ENCODE measurements around the gene IMMP2L.
"Not testable (repeated sequence)": the region's sequence is repeated elsewhere in the genome, so short reads cannot be mapped to it uniquely, and the experiment has no call there.

The IMMP2L gene

DNA sequence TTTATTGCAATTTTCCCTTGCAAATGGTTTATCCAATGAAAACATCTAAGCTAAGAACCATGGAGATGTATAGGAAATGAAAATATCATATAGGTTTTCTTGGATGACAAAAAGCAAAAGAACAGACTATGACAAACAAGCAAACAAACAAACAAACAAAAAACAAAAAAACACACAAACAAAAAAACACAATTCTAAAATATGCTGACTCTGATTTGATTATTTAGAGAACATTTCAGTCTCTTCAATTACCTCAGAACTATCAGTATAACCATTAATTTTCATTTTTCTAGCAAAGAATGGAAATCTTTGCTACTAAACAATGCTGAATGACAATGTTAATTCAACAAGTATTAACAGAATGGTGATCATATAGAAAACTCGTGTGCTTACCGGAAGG is 840.9 kb downstream of the IMMP2L start:
- no peak for DNase-seq (ENCODE audit: low read depth)

DNA sequence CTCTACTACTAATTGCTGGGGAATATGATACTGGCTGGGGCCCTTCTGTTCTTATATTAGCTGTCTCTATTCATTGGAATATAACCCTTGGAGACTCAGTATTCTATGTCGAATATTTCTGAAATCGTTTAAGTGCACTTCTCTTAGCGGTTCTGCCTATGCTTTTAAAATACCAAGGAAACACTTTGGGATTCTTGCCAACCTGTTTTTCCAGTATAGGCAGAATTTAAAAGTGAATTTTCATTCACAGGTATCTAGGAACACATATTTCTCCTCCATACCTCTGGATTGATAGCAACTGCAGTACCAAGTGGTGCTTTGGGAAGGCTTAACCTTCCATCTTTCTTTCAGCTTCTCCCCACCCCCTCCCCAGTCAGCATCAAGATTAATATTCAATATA is 841.7 kb downstream of the IMMP2L start:
- DNase-seq (ENCODE audit: low read depth), result no peak

DNA sequence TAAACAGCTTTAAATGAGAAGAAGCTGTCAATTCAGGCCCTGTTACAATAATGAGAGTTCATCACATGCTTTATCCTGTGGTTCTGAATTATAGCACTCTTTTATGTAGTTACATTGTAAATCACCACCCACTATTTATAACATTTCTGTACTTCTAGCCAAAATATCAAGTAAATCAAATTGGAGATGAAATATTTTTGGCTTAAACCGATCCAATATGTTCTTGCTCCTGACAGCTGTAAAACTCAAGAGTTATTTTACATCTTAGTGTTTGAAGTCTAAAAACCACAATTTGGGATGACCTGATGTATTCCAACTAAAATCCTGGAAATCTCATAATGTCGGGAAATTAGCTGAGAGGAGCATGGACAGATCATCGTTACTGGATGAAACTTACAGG is 842.6 kb downstream of the IMMP2L start:
- DNase-seq (ENCODE audit: low read depth), result no peak

DNA sequence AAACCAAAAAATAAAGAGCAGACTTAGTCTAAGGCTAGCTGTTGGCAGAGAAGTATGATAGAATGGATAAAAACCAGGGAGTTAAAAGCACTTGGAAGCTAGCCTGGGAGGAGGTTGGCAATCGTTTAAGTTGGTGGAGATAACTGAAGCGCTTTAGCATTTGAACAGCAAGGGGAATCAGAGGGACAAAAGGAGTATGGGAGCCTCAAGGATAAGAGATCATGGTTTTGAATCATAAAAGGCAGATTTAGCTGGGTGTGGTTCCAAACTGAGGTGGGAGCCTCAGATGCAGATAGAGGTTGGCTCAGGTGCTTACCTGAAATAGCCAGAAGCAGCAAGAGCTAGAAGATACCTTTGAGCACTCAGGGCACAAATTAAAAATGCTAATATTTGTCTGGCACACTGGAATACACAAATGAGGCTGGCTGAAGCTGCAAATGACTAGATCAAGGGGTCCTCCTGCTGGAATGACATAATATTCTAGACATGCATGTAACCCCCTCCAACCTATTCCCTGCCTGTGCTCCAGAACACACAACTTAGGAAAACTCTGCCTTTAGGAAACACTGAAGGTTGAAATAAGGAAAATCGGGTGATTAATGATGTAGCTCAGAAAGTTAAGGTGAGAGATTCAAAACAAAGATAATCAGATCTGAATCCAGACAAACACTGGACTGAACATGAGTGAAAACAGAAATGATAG is 843.6 kb downstream of the IMMP2L start:
- no peak for DNase-seq (ENCODE audit: low read depth)

DNA sequence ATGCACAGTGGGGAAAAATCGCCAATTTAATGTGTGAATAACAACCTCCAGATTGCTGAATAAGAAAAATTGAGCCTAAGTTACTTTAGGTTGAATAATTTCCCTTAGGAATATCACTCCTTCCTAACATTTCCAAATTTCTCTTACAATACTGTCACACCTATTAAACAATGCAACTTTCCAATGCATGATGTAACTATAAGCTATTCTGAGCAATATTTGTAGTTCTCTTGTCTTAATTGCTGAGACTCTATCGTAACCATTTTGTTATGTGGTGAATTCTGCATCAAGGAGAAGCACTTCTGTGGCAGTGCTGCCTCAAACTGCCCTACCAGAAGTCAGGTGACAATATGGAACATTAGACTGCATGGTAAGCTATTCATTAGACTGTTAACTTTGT is 858.1 kb downstream of the IMMP2L start:
- no peak for DNase-seq (ENCODE audit: low read depth)

DNA sequence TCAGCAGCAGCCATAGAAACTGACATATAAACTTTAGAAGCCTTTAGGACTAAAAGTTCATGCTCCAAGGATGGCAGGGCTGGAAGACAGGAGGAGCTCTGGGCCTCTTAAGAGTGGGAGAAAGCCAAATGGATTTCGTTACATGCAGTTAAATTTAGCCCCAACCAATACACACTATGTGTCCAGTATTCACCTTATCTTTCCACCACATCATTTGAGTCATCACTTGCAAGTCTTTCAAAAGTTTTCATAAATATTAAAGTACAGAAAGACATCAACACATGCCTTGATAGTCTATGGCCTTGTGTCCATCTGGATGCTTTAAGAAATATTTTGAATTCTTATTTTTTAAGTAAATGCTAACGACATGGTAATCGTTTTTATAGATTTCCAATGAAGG is 863.7 kb downstream of the IMMP2L start:
- no peak for DNase-seq (ENCODE audit: low read depth)

DNA sequence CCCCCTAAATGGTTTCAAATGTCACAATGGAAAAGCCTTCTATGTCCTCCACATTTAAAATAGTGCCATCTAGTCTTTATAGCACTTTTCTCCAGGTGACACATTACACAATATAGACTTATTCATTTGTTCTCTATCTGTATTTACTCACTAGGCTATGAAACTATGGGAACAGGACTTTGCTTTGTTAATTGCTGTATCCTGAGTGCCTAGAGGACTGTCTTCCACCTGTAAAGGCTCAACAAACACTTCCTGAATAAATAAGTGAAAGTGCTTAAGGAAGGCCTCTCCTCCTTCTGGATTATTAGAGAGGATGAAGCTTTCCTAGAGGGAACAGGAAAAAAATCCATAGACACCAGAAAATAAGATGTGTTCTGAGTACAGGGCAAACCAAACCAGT is 868.9 kb downstream of the IMMP2L start:
- DNase-seq (ENCODE audit: low read depth), result no peak

DNA sequence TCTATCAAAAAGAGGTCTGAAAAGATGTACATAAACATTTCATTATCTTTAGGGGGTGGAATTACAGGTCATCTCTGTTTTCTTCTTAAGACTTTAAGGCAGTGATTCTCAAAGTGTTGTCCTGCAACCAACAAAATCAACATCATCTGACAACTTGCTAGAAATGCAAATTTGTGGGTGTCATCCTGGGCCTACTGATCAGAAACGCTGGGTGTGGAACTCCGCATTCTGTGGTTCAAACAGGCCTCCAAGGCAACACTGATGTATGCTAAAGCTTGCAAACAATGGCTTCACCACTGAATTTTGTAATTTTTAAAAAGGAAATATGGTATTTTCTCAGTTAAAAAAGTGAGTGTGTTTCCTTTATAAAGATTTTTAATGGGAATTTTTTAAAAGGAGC is 873.4 kb downstream of the IMMP2L start:
- no peak for DNase-seq (ENCODE audit: low read depth)

DNA sequence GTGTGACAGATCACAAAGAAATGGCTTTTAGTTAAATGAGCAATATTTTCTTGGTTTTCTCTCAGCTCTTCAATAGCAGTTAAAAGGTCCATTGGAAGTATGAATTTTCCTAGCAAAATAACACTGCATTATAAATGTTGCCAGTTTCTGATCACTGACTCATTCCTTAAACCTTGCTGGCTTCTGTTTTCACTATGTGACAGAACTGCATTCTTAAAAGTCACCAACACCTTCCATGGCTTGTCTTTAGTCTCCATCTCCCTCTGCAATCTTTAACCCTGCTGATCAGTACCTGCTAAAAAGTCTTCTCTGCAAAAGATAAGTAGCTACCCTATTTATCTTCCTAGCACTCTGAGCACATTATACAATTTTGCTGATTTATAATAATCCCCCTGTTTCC is 876.4 kb downstream of the IMMP2L start:
- no peak for DNase-seq (ENCODE audit: low read depth)

DNA sequence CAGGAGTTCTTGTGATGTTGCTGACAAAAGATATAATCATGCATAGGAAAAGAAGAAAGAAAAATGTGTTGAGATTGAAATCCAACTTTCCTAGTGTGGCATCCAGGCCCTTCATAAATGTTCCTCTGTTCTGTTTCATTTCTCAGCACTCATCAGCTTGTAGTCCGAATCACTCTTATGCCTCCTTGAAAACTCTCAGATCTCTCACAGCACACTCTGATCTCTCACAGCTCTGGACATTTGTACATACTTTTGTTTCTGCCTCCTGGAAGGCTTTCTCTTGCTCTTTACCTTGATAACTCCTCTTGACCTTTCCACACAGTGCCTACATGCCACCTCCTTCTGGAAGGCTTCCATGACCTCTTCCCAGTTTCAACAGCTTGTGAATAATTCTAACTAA is 880.4 kb downstream of the IMMP2L start:
- DNase-seq (ENCODE audit: low read depth), result no peak

DNA sequence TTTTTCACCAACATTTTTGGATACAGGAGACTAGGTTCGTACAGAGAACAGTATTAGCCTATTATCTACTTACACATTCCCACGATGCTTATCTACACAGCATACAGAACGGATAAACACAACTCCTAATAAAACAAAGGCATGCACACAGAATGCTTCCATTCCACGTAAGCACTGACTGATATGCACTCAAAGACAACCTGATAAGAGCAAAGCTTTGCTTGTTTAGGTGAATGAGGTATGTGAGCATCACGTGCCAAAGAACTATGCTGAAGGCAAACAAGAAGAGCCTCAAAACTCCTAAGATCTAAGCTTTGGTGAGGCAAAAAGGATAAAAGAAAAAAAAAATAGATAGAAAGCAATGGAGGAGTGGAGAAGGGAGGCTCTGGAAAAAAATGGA is 884.9 kb downstream of the IMMP2L start:
- DNase-seq (ENCODE audit: low read depth), result no peak

DNA sequence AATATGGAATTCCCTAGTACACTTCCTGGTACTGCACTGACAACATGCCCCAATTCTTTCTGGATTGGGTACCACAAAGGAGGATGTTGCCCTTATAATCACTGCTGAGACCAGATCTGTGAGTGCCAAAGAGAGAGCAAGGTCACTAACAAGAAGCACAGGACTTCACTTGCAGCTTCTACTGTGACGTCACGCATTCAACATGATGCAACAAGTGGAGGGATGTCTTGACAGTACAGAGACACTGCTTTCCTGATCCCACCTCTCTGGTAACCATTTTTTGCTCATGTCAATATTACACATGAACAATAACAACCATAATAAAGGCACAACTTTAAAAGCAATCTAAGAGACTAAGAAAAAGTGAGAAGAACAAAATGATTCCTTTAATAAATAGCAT is 885.5 kb downstream of the IMMP2L start:
- no peak for DNase-seq (ENCODE audit: low read depth)

DNA sequence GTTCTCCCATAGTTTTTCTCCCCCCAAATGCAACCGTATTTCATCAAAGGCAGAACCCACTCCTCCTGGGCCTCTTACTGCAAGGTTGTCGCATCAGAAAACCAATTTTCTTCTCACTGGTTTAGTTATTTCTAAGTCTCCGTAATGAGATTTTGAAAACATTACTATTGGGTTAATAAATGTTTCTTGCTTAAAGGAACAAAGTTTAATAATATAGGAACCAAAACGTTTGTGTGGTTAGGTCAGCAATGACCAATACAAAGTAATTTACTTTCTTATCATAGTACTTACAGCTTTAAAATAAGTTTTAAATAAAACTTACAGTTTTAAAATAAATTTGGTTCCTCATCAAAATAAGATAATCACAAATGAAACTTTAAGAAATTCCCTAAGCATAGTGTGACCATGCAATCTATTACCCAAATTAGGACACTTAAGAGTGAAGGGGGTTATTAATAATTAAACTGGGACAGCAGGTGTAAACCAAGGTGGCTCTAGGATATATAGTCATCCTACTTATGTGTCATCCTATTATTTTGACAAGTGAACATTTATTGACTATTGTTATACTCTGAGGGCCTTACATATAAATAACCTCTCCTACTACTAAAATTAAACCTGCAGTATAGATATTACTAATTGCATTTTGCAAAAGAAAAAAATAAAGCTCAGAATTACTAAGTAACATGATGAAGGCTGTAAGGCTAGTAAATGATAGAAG is 886.7 kb downstream of the IMMP2L start:
- no peak for DNase-seq (ENCODE audit: low read depth)

DNA sequence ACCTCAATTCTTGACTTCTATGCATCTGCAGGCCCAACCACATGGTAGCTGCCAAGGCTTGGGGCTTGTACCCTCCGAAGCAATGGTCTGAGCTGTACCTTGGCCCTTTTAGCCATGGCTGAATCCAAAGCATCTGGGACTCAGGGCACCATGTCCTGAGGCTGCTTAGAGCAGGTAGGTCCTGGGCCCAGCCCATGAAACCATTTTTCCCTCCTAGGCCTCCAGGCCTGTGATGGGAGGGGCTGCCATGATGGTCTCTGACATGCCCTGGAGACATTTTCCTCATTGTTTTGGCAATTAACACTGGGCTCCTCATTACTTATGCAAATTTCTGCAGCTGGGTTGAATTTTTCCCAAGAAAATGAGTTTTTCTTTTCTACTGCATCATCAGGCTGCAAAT is 889.1 kb downstream of the IMMP2L start:
- DNase-seq (ENCODE audit: low read depth), result no peak

DNA sequence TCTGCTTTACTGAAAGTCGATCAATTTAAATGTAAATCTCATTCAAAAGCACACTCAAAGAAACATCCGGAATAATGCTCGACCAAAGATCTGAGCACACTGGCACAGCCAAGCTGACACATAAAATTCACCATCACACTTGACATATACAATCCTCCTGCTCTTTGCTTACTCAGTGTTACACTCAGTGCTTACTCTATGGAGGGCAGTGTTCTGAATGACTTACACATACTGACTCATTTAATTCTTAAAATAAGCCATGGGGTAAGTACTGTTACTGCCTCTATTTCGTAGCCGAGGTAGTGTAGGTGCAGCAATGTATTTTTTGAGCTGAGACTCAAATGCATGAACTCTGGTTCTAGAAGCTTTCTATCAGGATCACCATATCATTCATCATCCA is 892.9 kb downstream of the IMMP2L start:
- no peak for DNase-seq (ENCODE audit: low read depth)

DNA sequence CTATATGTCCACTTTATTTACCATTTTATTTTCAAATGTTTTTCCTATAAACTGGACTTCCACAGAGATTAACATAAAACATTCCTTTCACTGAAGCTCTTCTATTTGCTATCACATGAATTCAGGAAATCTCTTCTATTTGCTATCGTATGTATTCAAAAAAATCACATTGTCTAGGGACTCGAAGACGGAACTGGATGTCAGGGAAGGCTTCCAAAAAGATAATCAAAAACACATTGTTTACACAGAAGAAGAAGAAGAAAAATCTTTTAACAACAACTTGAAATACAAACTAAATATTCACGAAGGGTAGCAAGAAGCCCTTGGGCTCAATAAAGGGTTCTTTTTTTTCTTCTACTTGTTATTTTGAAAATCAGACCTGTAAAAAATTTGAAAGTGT is 897.5 kb downstream of the IMMP2L start:
- no peak for DNase-seq (ENCODE audit: low read depth)

DNA sequence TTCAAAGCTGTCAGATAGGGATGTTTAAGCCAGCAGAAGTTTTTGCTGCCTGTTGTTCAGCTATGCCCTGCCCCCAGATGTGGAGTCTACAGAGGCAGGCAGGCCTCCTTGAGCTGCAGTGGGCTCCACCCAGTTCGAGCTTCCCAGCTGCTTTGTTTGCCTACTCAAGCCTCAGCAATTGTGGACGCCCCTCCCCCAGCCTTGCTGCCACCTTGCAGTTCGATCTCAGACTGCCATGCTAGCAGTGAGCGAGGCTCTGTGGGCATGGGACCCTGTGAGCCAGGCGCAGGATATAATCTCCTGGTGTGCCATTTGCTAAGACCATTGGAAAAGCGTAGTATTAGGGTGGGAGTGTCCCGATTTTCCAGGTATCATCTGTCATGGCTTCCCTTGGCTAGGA is 901.7 kb downstream of the IMMP2L start:
- not testable (repeated sequence) for DNase-seq (ENCODE audit: low read depth)

DNA sequence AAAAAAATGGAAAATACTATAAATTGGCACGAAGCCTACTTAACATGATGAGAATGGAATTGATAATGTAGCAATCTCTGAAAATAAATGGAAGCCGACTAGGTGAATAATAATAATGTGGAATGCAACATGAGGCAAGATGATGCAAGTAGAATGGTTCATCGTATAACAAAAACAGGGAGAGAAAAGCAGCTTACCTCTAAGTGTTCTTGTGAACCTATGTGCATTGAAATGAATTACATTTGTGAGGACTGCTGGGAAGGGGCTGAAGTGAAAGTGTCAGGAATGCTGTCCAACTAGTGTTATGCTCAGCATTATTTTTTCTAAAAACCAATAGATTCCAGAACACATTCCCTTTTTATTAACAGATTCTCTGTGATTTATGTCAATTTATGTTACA is 912.0 kb downstream of the IMMP2L start:
- DNase-seq (ENCODE audit: low read depth), result no peak

DNA sequence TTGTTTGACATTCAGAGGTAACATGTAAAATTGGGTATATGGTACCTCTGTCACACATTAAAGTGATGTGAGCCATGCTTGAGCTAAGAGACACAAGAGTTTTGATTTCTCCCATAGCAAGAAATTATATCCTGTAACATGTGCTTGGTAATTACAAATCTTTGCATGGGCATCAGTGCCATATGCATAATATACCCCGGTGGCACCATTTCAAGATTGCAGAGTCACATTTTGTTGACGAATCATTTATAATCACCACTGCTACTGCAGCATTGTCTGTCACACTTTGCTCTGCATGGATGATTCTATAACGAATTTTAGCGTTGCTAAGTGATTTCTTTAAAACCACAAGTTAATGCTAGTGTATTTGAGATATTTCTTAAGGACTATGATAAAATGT is 915.0 kb downstream of the IMMP2L start:
- no peak for DNase-seq (ENCODE audit: low read depth)

DNA sequence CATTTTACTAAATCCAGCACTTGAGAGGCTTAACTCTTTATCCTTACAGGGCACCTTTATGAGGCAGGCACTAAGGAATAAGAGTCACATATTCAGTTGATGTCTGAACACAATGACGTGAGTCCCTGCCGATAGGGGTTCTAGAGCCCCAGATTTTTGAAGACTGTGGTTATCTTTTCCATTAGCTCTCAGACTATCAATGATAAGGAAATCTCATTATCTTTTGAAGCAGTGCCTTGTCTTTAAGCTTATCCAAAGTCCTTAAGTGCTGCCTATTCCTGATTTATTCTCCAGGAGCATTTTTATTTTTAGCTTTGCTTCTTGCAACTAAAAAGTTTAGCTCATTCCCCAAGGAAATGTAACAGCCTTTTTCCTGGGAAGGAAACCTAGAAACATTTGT is 915.5 kb downstream of the IMMP2L start:
- no peak for DNase-seq (ENCODE audit: low read depth)

DNA sequence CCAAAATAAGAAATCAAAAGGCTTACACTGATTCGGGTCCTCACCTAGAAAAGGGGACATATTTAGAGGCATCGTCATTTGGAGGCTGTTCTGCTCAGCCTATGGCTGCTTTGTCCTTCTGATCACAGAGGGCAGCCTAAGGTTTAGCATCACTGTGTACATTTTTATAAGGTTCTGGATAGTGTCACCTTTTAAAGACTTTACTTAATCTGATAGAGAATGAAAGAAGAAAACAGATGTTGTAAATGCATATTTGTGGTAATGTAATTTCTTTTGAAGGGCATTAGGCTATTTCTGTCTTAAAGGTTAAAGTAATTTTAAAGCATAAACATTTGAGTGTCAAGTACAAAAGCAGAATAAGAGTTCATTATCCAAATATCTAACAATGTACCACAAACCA is 916.7 kb downstream of the IMMP2L start:
- DNase-seq (ENCODE audit: low read depth), result no peak

DNA sequence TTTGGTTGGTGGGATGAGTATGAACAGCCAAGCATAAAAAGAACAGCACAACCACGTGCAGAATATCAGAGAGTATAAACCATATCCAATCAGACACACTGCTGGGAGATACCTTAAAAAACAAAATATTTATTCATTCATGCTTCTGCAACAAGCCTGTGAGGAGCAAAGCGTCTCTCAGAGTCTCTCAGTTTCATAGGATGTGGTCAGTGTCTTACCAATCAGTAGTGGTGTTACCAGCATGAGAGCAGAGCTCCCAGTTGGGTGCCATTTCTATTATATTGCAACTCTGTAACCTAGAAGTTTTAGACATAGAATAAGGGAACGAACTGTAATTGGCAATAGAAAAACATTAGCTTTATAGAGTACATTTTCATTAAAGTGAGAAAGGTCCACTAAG is 917.2 kb downstream of the IMMP2L start:
- no peak for DNase-seq (ENCODE audit: low read depth)

DNA sequence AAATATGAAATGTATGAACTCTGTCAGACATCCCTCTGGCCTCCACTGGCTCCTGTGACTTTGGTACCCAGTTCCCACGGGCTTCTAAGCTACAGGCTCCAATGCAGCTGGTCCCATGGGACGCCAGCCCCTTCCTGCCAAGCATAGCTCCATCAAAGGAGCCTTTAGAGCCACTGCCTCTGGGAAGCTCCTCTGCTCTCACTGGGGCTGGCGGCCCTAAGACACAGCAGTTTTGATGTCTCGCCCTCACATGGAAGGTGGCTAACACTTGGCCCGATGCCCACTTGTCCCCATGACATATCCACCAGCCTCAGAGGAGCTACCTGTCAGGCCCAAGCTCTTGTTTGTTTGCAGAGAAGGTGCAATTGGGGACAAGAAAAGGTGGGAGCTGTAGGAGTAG is 925.0 kb downstream of the IMMP2L start:
- DNase-seq (ENCODE audit: low read depth), result no peak

DNA sequence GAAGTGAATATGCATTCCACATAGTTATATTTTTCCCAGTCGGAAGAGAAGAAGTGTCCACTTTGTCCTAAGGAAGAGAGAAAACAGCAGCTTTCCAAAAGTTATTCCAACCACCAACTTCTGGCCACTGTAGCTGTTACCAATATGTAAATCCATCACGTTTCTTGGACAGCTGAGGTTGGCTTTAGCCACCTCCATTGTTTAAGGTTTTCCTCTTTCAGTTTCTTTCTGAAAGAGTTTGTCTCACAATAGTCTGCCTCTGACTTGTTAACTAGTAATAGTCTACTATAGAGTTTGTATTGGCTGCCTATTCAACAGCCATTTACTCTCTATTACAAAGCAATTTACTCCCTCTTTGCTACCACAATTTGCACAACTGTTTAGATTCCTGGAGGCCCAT is 929.0 kb downstream of the IMMP2L start:
- DNase-seq (ENCODE audit: low read depth), result no peak
